ENCODE results near the gene MMP27. TPM values are rescaled to one million over a fixed set of nuclear protein-coding genes. Genes with fewer than 3 reads are reported as not detected.

Gene MMP27
- total RNA-seq, 2 experiments from 2014 or later = not detected

GRCh38 chr11:102685338-102685737 is 20.2 kb downstream of the MMP27 start:
- peaks cover 13% of the 10 kb centered on the region for H3K27me3 Mint-ChIP-seq (ENCODE audit: low read depth)

GRCh38 chr11:102683277-102683676 is 22.3 kb downstream of the MMP27 start:
- Mint-ChIP-seq H3K4me3 (no peak overlapping the region), H3K27me3 (ENCODE audit: low read depth) (peaks cover 18% of the 10 kb centered on the region), H3K27ac (no peak overlapping the region), H3K36me3 (ENCODE audit: low read depth) (no peaks in the 10 kb centered on the region), H3K9me3 (no peaks in the 10 kb centered on the region), H3K4me1 (ENCODE audit: low read depth) (no peaks in the 10 kb centered on the region)
- no peak for DNase-seq
- intact Hi-C loops (cut with micrococcal nuclease) = no loop called here
- CTCF ChIA-PET = interaction anchor here (0.5 to 0.8 kb wide), 2 partner anchors 17 to 24 kb away, joined by 3 read pairs; no protein-coding TSS in a partner anchor

More at GRCh38 chr11:102685338-102685737, 20.2 kb downstream of the MMP27 start:
- intact Hi-C loops (cut with micrococcal nuclease) = no loop called here
- no peak for DNase-seq
- H3K9me3 Mint-ChIP-seq = no peaks in the 10 kb centered on the region
- H3K27ac Mint-ChIP-seq = no peak overlapping the region
- H3K36me3 Mint-ChIP-seq (ENCODE audit: low read depth) = no peaks in the 10 kb centered on the region
- no peak overlapping the region for H3K4me3 Mint-ChIP-seq
- H3K4me1 Mint-ChIP-seq (ENCODE audit: low read depth) = no peaks in the 10 kb centered on the region
- CTCF ChIA-PET = interaction anchor here (1.0 kb wide), 1 partner anchor 19 kb away, joined by 4 read pairs; no protein-coding TSS in a partner anchor

- Mint-ChIP-seq H3K36me3 (ENCODE audit: low read depth) (no peaks in the 10 kb centered on the region), H3K9me3 (no peaks in the 10 kb centered on the region), H3K27me3 (ENCODE audit: low read depth) (peaks cover 16% of the 10 kb centered on the region), H3K4me3 (no peak overlapping the region), H3K27ac (no peak overlapping the region), H3K4me1 (ENCODE audit: low read depth) (no peaks in the 10 kb centered on the region)
- no peak for DNase-seq
- CTCF ChIA-PET = no interaction called here
- intact Hi-C loops (cut with micrococcal nuclease) = no loop called here
These were observed 24.6 kb downstream of the MMP27 start for GRCh38 chr11:102680945-102681344.

DNA sequence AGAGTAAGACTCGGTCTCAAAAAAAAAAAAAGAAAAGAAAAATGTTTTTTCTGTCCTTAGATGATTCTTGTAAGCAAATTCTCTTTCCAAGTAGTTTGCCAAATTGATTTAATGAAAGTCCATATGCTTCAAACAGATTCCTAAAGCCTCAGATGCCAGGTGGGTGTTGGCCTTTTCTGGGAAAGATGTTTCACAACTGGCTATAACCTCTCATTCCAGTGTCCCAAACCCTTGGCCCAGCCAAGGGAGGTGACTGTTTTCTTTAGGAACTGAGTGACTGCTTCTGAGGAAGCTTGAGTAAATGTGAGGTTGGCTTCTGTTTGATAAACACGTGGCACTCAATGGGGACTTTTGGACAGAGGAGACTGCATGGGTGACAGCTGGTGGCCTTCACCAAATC is 27.5 kb downstream of the MMP27 start:
- Mint-ChIP-seq H3K27me3 (ENCODE audit: low read depth) (peaks cover 13% of the 10 kb centered on the region), H3K9me3 (no peaks in the 10 kb centered on the region), H3K27ac (no peak overlapping the region), H3K4me1 (ENCODE audit: low read depth) (no peaks in the 10 kb centered on the region), H3K36me3 (ENCODE audit: low read depth) (no peaks in the 10 kb centered on the region), H3K4me3 (no peak overlapping the region)
- no peak for DNase-seq
- intact Hi-C loops (cut with micrococcal nuclease) = no loop called here
- CTCF ChIA-PET = interaction anchor here (0.6 to 2.6 kb wide), 3 partner anchors 12 to 31 kb away, joined by 3 to 12 read pairs (median 3); no protein-coding TSS in a partner anchor

DNA sequence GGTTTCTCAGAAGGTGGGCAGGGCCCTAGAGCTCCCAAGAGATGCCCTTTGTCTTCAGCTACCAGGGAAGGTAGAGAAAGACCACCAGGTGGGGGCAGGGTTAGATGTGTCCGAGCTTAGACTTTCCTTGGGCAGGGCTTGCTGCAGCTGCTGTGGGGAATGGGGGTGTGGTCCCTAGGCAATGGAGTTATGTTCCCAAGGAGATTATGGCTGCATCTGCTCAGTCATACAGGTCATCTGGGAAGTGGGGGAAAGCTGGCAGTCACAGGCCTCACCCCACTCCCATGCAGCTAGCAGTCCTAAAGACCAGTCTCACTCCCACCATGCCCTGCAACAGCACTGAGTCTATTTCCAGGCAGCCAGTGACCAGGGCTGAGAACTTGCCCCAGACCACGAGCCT is 29.5 kb downstream of the MMP27 start:
- no peaks in the 10 kb centered on the region for H3K9me3 Mint-ChIP-seq
- H3K27ac Mint-ChIP-seq = no peak overlapping the region
- H3K36me3 Mint-ChIP-seq (ENCODE audit: low read depth) = no peaks in the 10 kb centered on the region
- DNase-seq = no peak
- intact Hi-C loops (cut with micrococcal nuclease) = no loop called here
- H3K27me3 Mint-ChIP-seq (ENCODE audit: low read depth) = peaks cover 7% of the 10 kb centered on the region
- H3K4me1 Mint-ChIP-seq (ENCODE audit: low read depth) = no peaks in the 10 kb centered on the region
- H3K4me3 Mint-ChIP-seq = no peak overlapping the region
- CTCF ChIA-PET = interaction anchor here (0.7 kb wide), 1 partner anchor 29 kb away, joined by 3 read pairs; no protein-coding TSS in a partner anchor

DNA sequence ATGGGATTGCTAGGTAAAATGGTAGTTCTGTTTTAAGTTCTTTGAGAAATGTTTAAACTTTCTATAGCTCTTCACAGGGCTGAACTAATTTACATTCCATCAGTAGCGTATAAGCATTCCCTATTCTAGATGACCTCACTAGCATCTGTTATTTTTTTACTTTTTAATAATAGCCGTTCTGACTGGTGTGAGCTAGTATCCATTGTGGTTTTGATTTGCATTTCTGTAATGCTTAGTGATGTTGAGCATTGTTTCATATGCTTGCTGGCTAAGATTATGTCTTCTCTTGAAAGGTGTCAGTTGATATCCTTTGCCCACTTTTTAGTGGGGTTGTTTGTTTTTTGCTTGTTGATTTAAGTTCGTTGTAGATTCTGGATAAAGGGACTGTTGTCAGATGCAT is 35.9 kb downstream of the MMP27 start:
- Mint-ChIP-seq H3K4me1 (ENCODE audit: low read depth) (no peaks in the 10 kb centered on the region), H3K36me3 (ENCODE audit: low read depth) (no peaks in the 10 kb centered on the region), H3K4me3 (no peak overlapping the region), H3K27ac (no peak overlapping the region), H3K9me3 (no peaks in the 10 kb centered on the region), H3K27me3 (ENCODE audit: low read depth) (no peaks in the 10 kb centered on the region)
- intact Hi-C loops (cut with micrococcal nuclease) = loop anchor here (5.0 kb wide), 3 partner anchors 152 to 402 kb away; no protein-coding TSS in a partner anchor
- CTCF ChIA-PET = interaction anchor here (0.9 to 1.0 kb wide), 2 partner anchors 320 to 376 kb away, joined by 3 read pairs; no protein-coding TSS in a partner anchor
- no peak for DNase-seq

- H3K36me3 Mint-ChIP-seq (ENCODE audit: low read depth) = no peaks in the 10 kb centered on the region
- CTCF ChIA-PET = interaction anchor here (0.6 to 4.1 kb wide), 53 partner anchors 8 to 805 kb away, joined by 3 to 45 read pairs (median 4); no protein-coding TSS in a partner anchor
- H3K9me3 Mint-ChIP-seq = no peaks in the 10 kb centered on the region
- intact Hi-C loops (cut with micrococcal nuclease) = loop anchor here (1.0 to 5.0 kb wide), 10 partner anchors 53 to 399 kb away; no protein-coding TSS in a partner anchor
- peak; percentile 28 for DNase-seq
- no peaks in the 10 kb centered on the region for H3K27me3 Mint-ChIP-seq (ENCODE audit: low read depth)
- H3K27ac Mint-ChIP-seq = no peak overlapping the region
- no peak overlapping the region for H3K4me3 Mint-ChIP-seq
- H3K4me1 Mint-ChIP-seq (ENCODE audit: low read depth) = no peaks in the 10 kb centered on the region
These were observed 39.1 kb downstream of the MMP27 start for GRCh38 chr11:102666331-102666957.

DNA sequence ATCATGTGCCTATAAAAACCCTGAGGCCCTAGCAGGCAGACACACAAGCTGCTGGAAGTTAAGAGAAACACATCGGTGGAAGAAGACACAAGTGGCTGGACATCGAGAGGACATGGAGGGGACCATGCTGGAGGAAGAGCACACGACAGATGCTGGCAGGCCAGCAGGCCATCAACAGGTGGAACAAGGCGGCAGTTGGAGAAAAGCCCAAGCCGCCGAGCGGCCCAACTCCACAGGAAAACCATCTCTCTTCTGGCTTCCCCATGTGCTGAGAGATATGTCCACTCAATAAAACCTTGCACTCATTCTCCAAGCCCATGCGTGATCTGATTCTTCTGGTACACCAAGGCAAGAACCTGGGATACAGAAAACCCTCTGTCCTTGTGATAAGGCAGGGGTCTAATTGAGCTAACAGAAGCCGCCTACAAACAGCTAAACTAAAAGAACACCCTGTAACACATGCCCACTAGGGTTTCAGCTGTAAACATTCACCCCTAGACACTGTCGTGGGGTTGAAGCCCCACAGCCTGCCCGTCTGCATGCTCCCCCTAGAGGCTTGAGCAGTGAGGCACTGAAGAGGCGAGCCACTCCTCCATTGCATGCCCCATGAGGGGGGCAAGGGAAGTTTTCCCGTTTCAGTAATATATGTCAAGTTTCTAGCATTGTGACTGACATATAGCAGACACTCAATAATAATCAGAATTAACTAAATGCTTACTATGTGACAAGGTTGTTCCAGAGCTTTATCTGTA is 41.4 kb downstream of the MMP27 start:
- Mint-ChIP-seq H3K27ac (no peak overlapping the region), H3K36me3 (ENCODE audit: low read depth) (no peaks in the 10 kb centered on the region), H3K4me1 (ENCODE audit: low read depth) (no peaks in the 10 kb centered on the region), H3K9me3 (no peaks in the 10 kb centered on the region), H3K4me3 (no peak overlapping the region), H3K27me3 (ENCODE audit: low read depth) (peaks cover 2% of the 10 kb centered on the region)
- DNase-seq = peak; percentile 28
- intact Hi-C loops (cut with micrococcal nuclease) = no loop called here
- CTCF ChIA-PET = interaction anchor here (0.6 to 4.1 kb wide), 9 partner anchors 13 to 380 kb away, joined by 3 to 45 read pairs (median 4); partner anchors contain the start of gene MMP20

DNA sequence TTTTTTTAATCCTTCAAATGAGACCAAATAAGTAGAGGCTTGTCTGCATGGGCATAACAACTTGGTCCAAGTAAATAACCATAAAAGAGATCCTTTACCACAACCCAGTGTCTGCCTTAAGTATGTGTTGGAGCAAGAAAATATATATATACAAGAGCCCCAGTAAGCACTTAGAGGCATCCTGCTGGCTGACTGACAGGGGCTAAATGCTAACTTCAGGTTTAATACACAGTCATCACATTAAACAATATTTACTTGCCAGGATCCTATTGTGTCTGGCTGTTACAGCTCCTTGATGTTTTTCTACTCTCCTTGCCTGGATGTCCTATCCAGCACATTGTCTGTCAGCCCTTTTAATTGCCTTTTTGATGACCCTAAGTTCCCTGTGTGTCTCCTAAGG is 43.0 kb downstream of the MMP27 start:
- no peaks in the 10 kb centered on the region for H3K4me1 Mint-ChIP-seq (ENCODE audit: low read depth)
- CTCF ChIA-PET = interaction anchor here (0.6 kb wide), 1 partner anchor 75 kb away, joined by 3 read pairs; no protein-coding TSS in a partner anchor

DNA sequence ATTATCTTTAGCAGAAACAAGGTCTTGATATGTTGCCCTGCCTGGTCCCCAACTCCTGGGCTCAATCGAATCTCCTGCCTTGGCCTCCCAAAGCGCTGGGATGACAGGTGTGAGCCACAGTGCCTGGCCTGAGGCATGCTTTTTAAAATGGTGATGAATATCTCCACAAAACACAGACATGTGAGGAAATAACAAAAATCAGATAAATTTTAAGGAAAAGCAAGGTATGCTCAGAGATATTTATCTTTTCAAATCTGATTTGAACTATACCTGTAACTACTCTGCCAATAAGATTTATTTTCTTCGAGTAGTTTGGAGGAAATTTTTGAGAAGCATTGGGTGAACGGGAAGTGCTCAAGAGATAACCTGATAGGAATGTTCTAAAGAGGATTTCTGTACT is 44.5 kb downstream of the MMP27 start:
- H3K4me3 Mint-ChIP-seq = no peak overlapping the region
- H3K9me3 Mint-ChIP-seq = no peaks in the 10 kb centered on the region
- intact Hi-C loops (cut with micrococcal nuclease) = no loop called here
- no peaks in the 10 kb centered on the region for H3K36me3 Mint-ChIP-seq (ENCODE audit: low read depth)
- DNase-seq = no peak
- CTCF ChIA-PET = interaction anchor here (0.6 to 1.8 kb wide), 2 partner anchors 162 to 319 kb away, joined by 3 to 8 read pairs; no protein-coding TSS in a partner anchor
- H3K27ac Mint-ChIP-seq = no peak overlapping the region
- H3K4me1 Mint-ChIP-seq (ENCODE audit: low read depth) = no peaks in the 10 kb centered on the region
- H3K27me3 Mint-ChIP-seq (ENCODE audit: low read depth) = peaks cover 5% of the 10 kb centered on the region

More for the DNA sequence above, 43.0 kb downstream of the MMP27 start:
- Mint-ChIP-seq H3K4me3 (no peak overlapping the region), H3K27me3 (ENCODE audit: low read depth) (peaks cover 2% of the 10 kb centered on the region), H3K9me3 (no peaks in the 10 kb centered on the region), H3K36me3 (ENCODE audit: low read depth) (no peaks in the 10 kb centered on the region), H3K27ac (no peak overlapping the region)
- intact Hi-C loops (cut with micrococcal nuclease) = no loop called here
- DNase-seq = no peak

DNA sequence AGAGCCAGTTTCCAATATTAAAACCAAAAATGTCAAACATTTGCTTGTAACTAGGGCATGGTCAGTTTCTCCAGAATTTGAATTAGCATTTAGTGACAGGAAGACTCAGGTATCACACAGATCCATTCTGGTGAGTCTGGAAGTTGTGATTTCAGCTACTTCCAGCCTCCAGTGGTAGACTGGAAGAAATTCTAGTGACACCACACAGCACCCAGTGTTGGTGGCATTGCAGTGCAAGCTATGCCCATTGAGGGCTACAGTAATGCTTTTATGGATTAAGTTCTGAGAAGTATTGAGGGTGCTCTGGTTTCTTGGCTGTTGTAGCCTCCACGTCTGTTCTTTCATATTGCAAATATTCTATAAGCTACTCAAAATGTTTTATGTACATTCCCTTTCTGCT is 49.0 kb downstream of the MMP27 start:
- Mint-ChIP-seq H3K9me3 (peaks cover 1% of the 10 kb centered on the region), H3K4me3 (no peak overlapping the region), H3K27me3 (ENCODE audit: low read depth) (peaks cover 5% of the 10 kb centered on the region), H3K27ac (no peak overlapping the region), H3K4me1 (ENCODE audit: low read depth) (no peaks in the 10 kb centered on the region), H3K36me3 (ENCODE audit: low read depth) (no peaks in the 10 kb centered on the region)
- intact Hi-C loops (cut with micrococcal nuclease) = no loop called here
- CTCF ChIA-PET = interaction anchor here (0.9 kb wide), 1 partner anchor 10 kb away, joined by 3 read pairs; no protein-coding TSS in a partner anchor
- no peak for DNase-seq

DNA sequence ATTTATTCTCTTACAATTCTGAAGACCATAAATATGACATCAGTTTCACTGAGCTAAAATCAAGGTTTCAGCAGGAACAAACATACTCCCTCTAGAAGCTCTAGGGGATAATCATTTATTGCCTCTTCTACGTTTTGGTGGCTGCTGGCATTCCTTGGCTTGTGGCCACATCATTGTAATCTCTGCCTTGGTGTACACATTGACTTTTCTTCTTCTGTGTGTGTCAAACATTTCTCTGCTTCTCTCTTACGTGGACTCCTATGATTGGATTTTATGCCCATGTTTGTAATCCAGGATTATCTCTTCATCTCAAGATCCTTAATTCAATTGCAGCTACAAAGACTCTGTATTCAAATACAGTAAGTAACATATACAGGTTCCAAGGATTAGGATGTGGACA is 50.0 kb downstream of the MMP27 start:
- H3K4me3 Mint-ChIP-seq = no peak overlapping the region
- DNase-seq = no peak
- intact Hi-C loops (cut with micrococcal nuclease) = no loop called here
- H3K4me1 Mint-ChIP-seq (ENCODE audit: low read depth) = no peaks in the 10 kb centered on the region
- no peaks in the 10 kb centered on the region for H3K36me3 Mint-ChIP-seq (ENCODE audit: low read depth)
- no peak overlapping the region for H3K27ac Mint-ChIP-seq
- peaks cover 6% of the 10 kb centered on the region for H3K27me3 Mint-ChIP-seq (ENCODE audit: low read depth)
- CTCF ChIA-PET = interaction anchor here (1.4 kb wide), 2 partner anchors 10 kb away, joined by 5 to 10 read pairs; no protein-coding TSS in a partner anchor
- H3K9me3 Mint-ChIP-seq = peaks cover 1% of the 10 kb centered on the region
